IgD-negative memory B cell (primary cell): ENCODE results near the gene ENTREP1. TPM values are rescaled to one million over a fixed set of nuclear protein-coding genes. Genes with fewer than 3 reads are reported as not detected.

Source experiments
- H3K27ac Mint-ChIP-seq, 3 donors: one replicate each; pipeline ENCODE4 v1.8.0; 2020 to 2022; ENCODE audit warnings: mild to moderate bottlenecking in 3 of 3, mixed read lengths in 3 of 3, moderate library complexity in 1 of 3
- H3K27me3 Mint-ChIP-seq: one replicate; pipeline ENCODE4 v1.8.0; 2021; ENCODE audit warnings: mixed read lengths
- H3K36me3 Mint-ChIP-seq: one replicate; pipeline ENCODE4 v1.8.0; 2020; ENCODE audit warnings: mild to moderate bottlenecking, mixed read lengths
- H3K4me1 Mint-ChIP-seq, 3 donors: one replicate each; pipeline ENCODE4 v1.8.0; 2020 to 2022; ENCODE audit warnings: mixed read lengths in 3 of 3, mild to moderate bottlenecking in 1 of 3
- H3K4me3 Mint-ChIP-seq, 4 donors: one replicate each; pipeline ENCODE4 v1.8.0; 2020 to 2022; ENCODE audit warnings: mild to moderate bottlenecking in 4 of 4, mixed read lengths in 4 of 4, moderate library complexity in 3 of 4
- H3K9me3 Mint-ChIP-seq, 3 donors: one replicate each; pipeline ENCODE4 v1.8.0; 2020 to 2021; ENCODE audit warnings: mixed read lengths in 3 of 3, mild to moderate bottlenecking in 1 of 3
- polyA plus RNA-seq: library from polyadenylated mRNA; unstranded; fragments of 300-500 nt; fragmentation: Illumina TruSeq; gene quantifications from one replicate; pipeline ENCODE4 v1.2.3, GENCODE V29; 2021

The ENTREP1 gene
- polyA plus RNA-seq, 1 donor from 2014 or later, result not detected

GRCh38 chr9:69376651-69377050, 51.6 kb downstream of the ENTREP1 start:
- Mint-ChIP-seq H3K27me3 (peaks cover 8% of the 10 kb centered on the region), H3K36me3 (no peaks in the 10 kb centered on the region), H3K27ac (no peak overlapping the region), H3K4me1 (no peaks in the 10 kb centered on the region), H3K9me3 (peaks cover 0 to 2% (median 0%) of the 10 kb centered on the region in 3 donors), H3K4me3 (no peak overlapping the region)

DNA sequence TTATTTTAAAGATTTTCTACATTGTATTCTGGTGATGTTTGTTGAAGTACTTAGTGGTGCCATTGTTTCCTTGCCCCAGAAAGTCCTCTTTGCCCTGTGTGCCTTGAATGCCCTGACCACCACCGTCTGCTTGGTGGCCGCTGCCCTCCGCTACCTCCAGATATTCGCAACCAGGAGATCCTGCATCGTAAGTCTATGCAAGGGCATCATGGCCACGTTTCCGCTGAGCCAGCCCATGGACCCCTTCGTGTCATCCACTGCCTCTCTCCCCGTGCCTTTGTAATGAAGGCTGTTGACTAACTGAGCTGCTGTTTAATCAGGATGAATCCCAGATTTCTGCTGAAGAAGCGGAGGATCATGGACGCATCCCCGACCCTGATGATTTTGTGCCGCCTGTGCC, 52.3 kb downstream of the ENTREP1 start:
- Mint-ChIP-seq H3K36me3 (no peaks in the 10 kb centered on the region), H3K4me3 (no peak overlapping the region), H3K9me3 (peaks cover 0 to 2% (median 0%) of the 10 kb centered on the region in 3 donors), H3K27ac (no peak overlapping the region), H3K27me3 (peaks cover 8% of the 10 kb centered on the region), H3K4me1 (no peaks in the 10 kb centered on the region)

GRCh38 chr9:69377981-69378380, 53.0 kb downstream of the ENTREP1 start:
- Mint-ChIP-seq H3K4me3 (no peak overlapping the region), H3K36me3 (no peaks in the 10 kb centered on the region), H3K9me3 (no peaks in the 10 kb centered on the region), H3K27me3 (peaks cover 8% of the 10 kb centered on the region), H3K4me1 (no peaks in the 10 kb centered on the region), H3K27ac (no peak overlapping the region)

DNA sequence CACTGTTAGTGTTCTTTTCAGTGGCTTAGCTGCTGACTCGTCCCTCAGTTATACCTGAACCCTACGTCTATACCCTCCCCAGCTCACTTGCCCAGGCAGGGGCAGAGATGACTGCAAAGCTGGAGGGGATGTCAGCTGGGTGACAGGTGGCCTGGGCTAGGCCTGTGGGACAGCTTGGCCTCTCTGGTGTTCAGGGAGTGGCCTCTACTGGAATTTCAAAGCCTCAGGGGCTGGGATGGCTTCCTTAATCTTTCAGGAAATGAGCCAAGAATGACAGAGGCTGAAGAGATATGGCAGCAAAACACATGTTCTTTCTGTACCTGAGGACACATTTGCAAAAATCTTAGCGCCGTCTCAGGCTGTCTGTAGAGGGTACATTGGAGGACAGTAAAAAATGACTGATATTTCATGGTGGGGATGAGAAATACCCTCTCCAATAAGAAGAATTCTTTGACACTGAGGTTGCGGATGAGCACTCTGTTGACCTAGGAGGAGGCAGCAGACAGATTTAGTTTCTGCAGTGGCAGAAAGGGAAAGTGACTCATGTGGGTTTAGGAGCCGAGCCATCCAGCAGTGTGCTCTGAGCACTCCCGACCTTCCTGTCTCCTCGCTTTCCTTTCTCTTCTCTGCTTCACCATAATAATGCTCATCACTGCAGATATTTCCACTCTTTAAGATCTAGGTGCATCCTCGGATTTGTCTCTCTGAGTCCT, 54.4 kb downstream of the ENTREP1 start:
- Mint-ChIP-seq H3K4me3 (no peak overlapping the region), H3K4me1 (no peaks in the 10 kb centered on the region), H3K27me3 (peaks cover 9% of the 10 kb centered on the region)

DNA sequence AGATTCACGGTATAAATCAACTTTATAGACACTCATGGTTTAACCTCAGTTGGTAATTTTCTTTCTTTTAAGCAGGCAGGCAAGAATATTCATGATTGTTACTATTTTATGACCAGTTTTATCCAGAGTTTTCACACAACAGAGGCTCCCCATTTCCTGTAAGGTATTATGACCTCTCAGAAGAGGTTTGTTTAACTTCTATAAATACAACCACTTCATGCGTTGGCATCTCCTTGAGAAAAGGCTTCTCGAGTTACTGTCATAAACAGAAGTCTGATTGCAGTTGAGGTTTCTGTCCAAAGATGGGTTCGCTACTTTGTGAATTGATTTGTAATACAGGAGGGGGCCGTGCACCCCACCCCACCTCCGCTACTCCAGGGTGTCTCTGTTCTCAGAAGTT, 55.3 kb downstream of the ENTREP1 start:
- H3K27me3 Mint-ChIP-seq, result peaks cover 9% of the 10 kb centered on the region
- no peak overlapping the region for H3K27ac Mint-ChIP-seq
- no peaks in the 10 kb centered on the region for H3K4me1 Mint-ChIP-seq

More for the DNA sequence above, 54.4 kb downstream of the ENTREP1 start:
- Mint-ChIP-seq H3K27ac (no peak overlapping the region), H3K9me3 (no peaks in the 10 kb centered on the region), H3K36me3 (no peaks in the 10 kb centered on the region)

DNA sequence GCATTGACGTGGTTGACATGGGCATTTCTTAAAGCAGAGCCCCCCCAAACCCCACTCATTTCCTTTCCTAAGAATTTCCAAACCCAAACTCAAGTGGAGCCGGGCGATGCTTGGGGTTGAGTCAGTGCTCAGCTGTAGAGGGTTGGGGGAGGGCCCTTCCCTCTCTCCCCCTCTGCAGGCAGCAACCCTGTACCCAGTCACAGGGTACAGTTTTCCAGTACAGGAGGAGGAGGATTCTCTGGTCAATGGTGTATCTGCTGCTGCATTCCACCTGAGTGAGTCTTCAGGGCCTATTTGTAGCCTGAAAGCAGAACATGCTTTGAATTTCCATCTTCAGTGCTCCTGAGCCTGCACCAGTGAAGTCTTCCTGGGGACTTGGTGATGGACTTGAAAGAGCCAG, 55.8 kb downstream of the ENTREP1 start:
- Mint-ChIP-seq H3K27me3 (peaks cover 9% of the 10 kb centered on the region), H3K27ac (no peak overlapping the region)

More for the DNA sequence above, 55.3 kb downstream of the ENTREP1 start:
- Mint-ChIP-seq H3K36me3 (no peaks in the 10 kb centered on the region), H3K4me3 (no peak overlapping the region), H3K9me3 (no peaks in the 10 kb centered on the region)

GRCh38 chr9:69382135-69382534, 57.1 kb downstream of the ENTREP1 start:
- Mint-ChIP-seq H3K36me3 (no peaks in the 10 kb centered on the region), H3K9me3 (no peaks in the 10 kb centered on the region), H3K4me1 (no peaks in the 10 kb centered on the region), H3K27me3 (peaks cover 4% of the 10 kb centered on the region), H3K4me3 (no peak overlapping the region), H3K27ac (no peak overlapping the region)

More for the DNA sequence above, 55.8 kb downstream of the ENTREP1 start:
- Mint-ChIP-seq H3K4me3 (no peak overlapping the region), H3K4me1 (no peaks in the 10 kb centered on the region), H3K9me3 (no peaks in the 10 kb centered on the region), H3K36me3 (no peaks in the 10 kb centered on the region)

GRCh38 chr9:69385581-69386033, 60.6 kb downstream of the ENTREP1 start:
- Mint-ChIP-seq H3K27me3 (peaks cover 1% of the 10 kb centered on the region), H3K27ac (no peak overlapping the region), H3K36me3 (no peaks in the 10 kb centered on the region), H3K4me3 (no peak overlapping the region), H3K9me3 (no peaks in the 10 kb centered on the region), H3K4me1 (no peaks in the 10 kb centered on the region)

DNA sequence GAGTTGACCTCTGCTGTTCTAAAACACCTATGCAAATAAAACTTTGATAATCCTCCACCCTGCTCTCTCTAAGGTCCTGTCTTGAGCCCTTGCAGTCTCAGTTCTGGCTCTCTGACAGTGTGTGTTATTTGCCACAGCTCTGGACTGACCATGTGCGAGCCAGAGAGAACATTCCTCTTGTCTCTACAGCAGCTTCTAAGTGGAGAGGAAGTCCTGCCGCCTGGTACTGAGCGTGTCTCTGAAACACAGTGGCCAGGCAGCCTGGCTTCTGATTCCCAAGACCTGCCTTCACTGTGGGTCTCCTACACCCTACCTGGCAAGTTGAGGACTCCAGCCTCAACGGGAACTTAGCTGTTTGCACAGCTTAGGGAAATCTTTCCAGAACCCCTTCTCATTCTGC, 61.6 kb downstream of the ENTREP1 start:
- Mint-ChIP-seq H3K4me3 (no peak overlapping the region), H3K27ac (no peak overlapping the region), H3K4me1 (no peaks in the 10 kb centered on the region), H3K36me3 (no peaks in the 10 kb centered on the region), H3K27me3 (peaks cover 1% of the 10 kb centered on the region), H3K9me3 (no peaks in the 10 kb centered on the region)

GRCh38 chr9:69388596-69388995, 63.6 kb downstream of the ENTREP1 start:
- Mint-ChIP-seq H3K36me3 (no peaks in the 10 kb centered on the region), H3K4me1 (no peaks in the 10 kb centered on the region), H3K9me3 (no peaks in the 10 kb centered on the region), H3K27me3 (peaks cover 1% of the 10 kb centered on the region), H3K4me3 (no peak overlapping the region), H3K27ac (no peak overlapping the region)

DNA sequence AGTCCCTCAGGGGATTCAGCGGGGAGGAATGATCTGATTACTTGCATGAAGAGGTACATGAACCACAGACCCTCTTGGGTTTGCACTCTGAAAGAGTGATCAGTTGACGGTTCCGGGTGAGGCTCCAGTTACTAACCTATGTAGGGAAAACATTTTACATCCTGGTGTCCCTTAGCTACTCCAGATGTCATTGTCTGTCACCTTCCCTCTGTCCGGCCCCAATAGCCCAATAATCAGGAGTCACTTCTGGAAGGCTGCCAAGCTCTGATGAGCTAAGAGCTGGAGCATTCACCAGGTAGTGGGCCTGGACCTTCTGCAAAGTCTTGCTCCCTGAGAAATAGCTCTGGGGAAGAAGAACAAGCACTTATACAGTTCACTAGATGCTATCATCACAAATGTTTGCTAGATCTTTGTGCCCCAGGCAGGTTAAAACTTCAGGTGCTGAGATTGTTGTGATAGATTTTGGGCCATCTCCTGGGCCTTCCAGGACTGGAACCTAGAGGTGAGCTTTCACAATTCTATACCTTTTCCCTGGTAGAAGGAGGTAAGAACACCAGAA, 64.5 kb downstream of the ENTREP1 start:
- Mint-ChIP-seq H3K4me3 (no peak overlapping the region), H3K27ac (no peak overlapping the region), H3K9me3 (no peaks in the 10 kb centered on the region), H3K27me3 (no peaks in the 10 kb centered on the region), H3K36me3 (no peaks in the 10 kb centered on the region), H3K4me1 (no peaks in the 10 kb centered on the region)

DNA sequence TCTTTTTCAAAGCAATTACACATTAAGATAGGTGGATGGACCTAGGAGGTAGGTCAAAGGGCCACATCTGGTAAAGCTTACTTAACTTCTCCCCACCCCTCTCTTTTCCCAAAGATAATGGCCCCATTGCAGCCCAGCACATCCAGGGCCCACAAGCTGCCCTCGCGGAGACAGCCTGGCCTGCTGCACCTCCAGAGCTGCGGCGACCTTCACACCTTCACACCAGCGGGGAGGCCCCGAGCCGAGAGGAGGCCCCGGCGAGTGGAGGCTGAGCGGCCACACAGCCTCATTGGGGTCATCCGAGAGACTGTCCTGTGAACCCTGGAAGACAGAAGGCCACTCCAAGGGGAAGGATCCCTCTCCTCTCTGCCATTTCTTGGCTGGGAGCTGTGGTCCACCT, 66.5 kb downstream of the ENTREP1 start:
- H3K9me3 Mint-ChIP-seq, result no peaks in the 10 kb centered on the region
- H3K36me3 Mint-ChIP-seq, result no peaks in the 10 kb centered on the region
- no peak overlapping the region for H3K27ac Mint-ChIP-seq
- H3K27me3 Mint-ChIP-seq, result no peaks in the 10 kb centered on the region
- H3K4me3 Mint-ChIP-seq, result no peak overlapping the region
- no peaks in the 10 kb centered on the region for H3K4me1 Mint-ChIP-seq

GRCh38 chr9:69391946-69392345, 66.9 kb downstream of the ENTREP1 start:
- H3K27me3 Mint-ChIP-seq, result no peaks in the 10 kb centered on the region
- H3K4me1 Mint-ChIP-seq, result no peaks in the 10 kb centered on the region
- no peaks in the 10 kb centered on the region for H3K9me3 Mint-ChIP-seq
- H3K4me3 Mint-ChIP-seq, result no peak overlapping the region
- H3K27ac Mint-ChIP-seq, result no peak overlapping the region
- no peaks in the 10 kb centered on the region for H3K36me3 Mint-ChIP-seq

- no peak overlapping the region for H3K27ac Mint-ChIP-seq
- H3K36me3 Mint-ChIP-seq, result no peaks in the 10 kb centered on the region
- no peaks in the 10 kb centered on the region for H3K27me3 Mint-ChIP-seq
- no peaks in the 10 kb centered on the region for H3K4me1 Mint-ChIP-seq
- no peaks in the 10 kb centered on the region for H3K9me3 Mint-ChIP-seq
- H3K4me3 Mint-ChIP-seq, result no peak overlapping the region
Observed at GRCh38 chr9:69392826-69393225, 67.8 kb downstream of the ENTREP1 start.

DNA sequence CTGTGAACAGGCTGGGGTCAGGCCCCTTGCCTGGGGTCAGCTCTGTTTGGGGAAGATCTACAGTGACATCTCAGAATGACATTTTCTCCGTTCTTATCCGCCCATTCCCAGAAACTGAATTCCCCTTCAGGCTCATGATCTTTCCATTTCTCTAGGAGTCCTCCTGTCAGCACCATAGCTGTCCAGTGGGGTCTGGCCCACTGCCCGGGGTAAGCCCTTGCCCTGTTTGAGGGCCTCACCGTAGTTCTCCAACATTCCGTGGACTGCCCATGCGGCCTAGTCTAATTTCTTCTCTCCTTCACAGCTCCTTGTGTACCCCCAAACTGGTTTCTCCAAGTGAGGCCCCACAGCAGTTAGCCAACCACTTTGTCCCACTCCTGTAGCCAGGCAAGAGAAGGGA, 68.4 kb downstream of the ENTREP1 start:
- H3K4me1 Mint-ChIP-seq, result no peaks in the 10 kb centered on the region
- H3K27ac Mint-ChIP-seq, result no peak overlapping the region
- H3K9me3 Mint-ChIP-seq, result no peaks in the 10 kb centered on the region
- H3K36me3 Mint-ChIP-seq, result no peaks in the 10 kb centered on the region
- no peaks in the 10 kb centered on the region for H3K27me3 Mint-ChIP-seq
- H3K4me3 Mint-ChIP-seq, result no peak overlapping the region

DNA sequence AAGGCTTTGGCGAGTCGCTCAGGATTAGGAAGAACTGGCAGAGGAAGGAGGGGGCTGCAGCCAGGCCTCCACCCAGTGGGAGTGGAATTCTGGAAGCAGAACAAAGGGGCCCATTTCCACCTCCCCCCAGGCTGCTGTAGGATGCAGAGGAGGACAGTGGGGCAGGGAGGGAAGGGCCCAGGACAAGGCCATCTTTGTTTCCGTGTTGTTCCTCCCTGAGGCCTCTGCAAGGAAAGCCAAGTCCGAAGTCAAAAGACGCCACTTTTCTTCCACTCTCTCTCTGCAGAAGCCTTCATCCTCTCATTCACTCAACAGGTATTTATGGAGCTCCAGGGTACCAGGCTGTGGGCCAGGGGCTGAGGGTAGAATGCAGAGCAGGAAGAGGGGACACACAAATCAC, 70.7 kb downstream of the ENTREP1 start:
- Mint-ChIP-seq H3K4me1 (no peaks in the 10 kb centered on the region), H3K27me3 (peaks cover 2% of the 10 kb centered on the region), H3K36me3 (no peaks in the 10 kb centered on the region), H3K27ac (no peak overlapping the region), H3K4me3 (no peak overlapping the region), H3K9me3 (no peaks in the 10 kb centered on the region)
